Gastroesophageal sphincter (tissue), 4 donors: ENCODE results near the gene GOSR2. TPM values are rescaled to one million over a fixed set of nuclear protein-coding genes. Genes with fewer than 3 reads are reported as not detected.
A peak's percentile ranks its signal among the peaks of the same experiment; 100 is the strongest.

Source experiments
- ATAC-seq: fragments of 150-250 bp; one replicate; pipeline ENCODE4 v1.9.1; 2016; ENCODE audit warnings: mild to moderate bottlenecking, moderate library complexity
- H3K27ac ChIP-seq, 4 donors: fragments of 200-600 bp; sonication (generic) in 3 of 4; 1 replicate in 3 of 4; 2 replicates in 1 of 4; pipeline ENCODE4 v1.5.1; 2016 to 2019
- H3K27me3 ChIP-seq: fragments of 200-600 bp; sonication (generic); one replicate; pipeline ENCODE4 v1.5.1; 2019
- H3K36me3 ChIP-seq, 2 donors: fragments of 200-600 bp; sonication (generic); one replicate each; pipeline ENCODE4 v1.5.1; 2019; ENCODE audit warnings: control low read depth in 1 of 2
- H3K4me1 ChIP-seq, 3 donors: fragments of 200-600 bp; sonication (generic); 1 replicate in 2 of 3; 2 replicates in 1 of 3; pipeline ENCODE4 v1.5.1; 2016 to 2019; ENCODE audit warnings: control low read depth in 2 of 3
- H3K4me3 ChIP-seq, 2 donors: fragments of 200-600 bp; sonication (generic); one replicate each; pipeline ENCODE4 v1.5.1; 2019; ENCODE audit warnings: mild to moderate bottlenecking in 1 of 2, moderate library complexity in 1 of 2
- H3K9me3 ChIP-seq, 3 donors: fragments of 200-600 bp; sonication (generic); one replicate each; pipeline ENCODE4 v1.5.1; 2017 to 2019; ENCODE audit warnings: control low read depth in 2 of 3
- CTCF ChIP-seq, 4 experiments: fragments of 200-600 bp in 2 of 4; fragments of 450-650 bp in 2 of 4; sonication (generic) in 1 of 4; IDR thresholded peaks; one replicate each; pipeline ENCODE4 v1.5.1; 2017 to 2019; ENCODE audit warnings: antibody characterized with exemption in 4 of 4, mild to moderate bottlenecking in 2 of 4, moderate library complexity in 2 of 4
- EP300 ChIP-seq: sonication (generic); formaldehyde crosslinking; IDR thresholded peaks from one replicate; pipeline ENCODE4 v1.6.1; 2017; ENCODE audit warnings: antibody characterized with exemption, mild to moderate bottlenecking
- POLR2A ChIP-seq, 2 donors: fragments of 450-650 bp; IDR thresholded peaks; one replicate each; pipeline ENCODE4 v1.6.1; 2017; ENCODE audit warnings: antibody characterized with exemption in 2 of 2, mild to moderate bottlenecking in 2 of 2, moderate library complexity in 1 of 2
- POLR2AphosphoS5 ChIP-seq: sonication (generic); formaldehyde crosslinking; IDR thresholded peaks from one replicate; pipeline ENCODE4 v1.6.1; 2017; ENCODE audit warnings: antibody characterized with exemption
- WGBS, 2 donors: methylation state at CpG; one replicate each; pipeline ENCODE4 v1.1.5; 2018; ENCODE audit warnings: low coverage in 1 of 2; 5-methylcytosine and 5-hydroxymethylcytosine counted together
- total RNA-seq, 4 donors: library from RNA; depleted of rRNA; stranded (reverse); fragments of >200 nt; gene quantifications; one replicate each; pipeline ENCODE4 v1.1.0, GENCODE V29; 2016

Gene GOSR2
- total RNA-seq, result 10 to 100 TPM; 37.8 to 53.1 (median 45.5) TPM

DNA sequence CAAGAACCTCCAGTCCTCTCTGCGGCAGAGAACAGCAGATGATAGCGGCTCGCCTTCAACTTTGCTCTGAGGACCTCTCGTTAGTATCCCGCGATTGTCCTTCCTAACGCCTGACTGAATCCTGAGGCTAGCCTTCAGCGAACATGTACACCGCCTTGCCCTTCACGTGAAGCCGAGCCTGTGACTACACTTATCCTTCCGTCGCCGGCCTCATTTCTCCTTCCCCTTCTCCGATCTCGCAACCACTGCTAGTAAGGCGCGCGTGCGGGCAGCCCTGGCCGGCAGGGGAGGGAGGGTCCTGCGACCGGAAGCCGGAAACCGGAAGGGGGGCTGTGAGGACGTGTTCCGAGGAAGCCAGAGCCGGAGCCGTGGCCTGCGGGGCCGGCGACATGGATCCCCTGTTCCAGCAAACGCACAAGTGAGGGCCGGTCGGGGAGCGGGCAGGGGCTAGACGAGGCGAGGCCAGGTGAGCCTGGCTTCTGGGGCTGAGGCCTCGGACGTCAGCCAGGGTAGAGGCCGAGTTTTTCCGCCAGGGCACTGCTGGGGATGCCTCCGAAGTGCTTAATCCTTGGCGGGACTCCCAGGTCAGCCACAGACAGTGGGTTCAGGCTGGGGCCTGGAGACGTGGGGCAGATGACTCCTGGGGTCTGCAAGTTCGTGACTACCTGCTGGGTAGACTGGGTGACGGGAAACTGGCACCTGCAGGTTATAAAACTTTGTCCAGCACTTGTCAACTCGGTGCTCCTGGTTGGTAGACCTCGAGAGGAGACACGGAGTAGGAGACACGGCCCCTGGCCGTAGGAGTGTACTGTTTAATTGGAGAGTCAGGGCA, at the start of gene GOSR2:
GOSR2 (plus strand) TSS at position 357 of the 832 bp plus-strand sequence; CDS start at position 390, 33 bp downstream.
- 0% methylated on average over 4 to 8 of the region's 52 CpGs for WGBS, 2 donors
- Histone ChIP-seq H3K4me1 (peaks cover 3 to 47% (median 4%) of the 10 kb centered on the region in 3 donors), H3K36me3 (no peaks in the 10 kb centered on the region), H3K27me3 (no peaks in the 10 kb centered on the region), H3K4me3 (peak within 1 kb of the TSS; percentile 52 to 72), H3K27ac (peak within 1 kb of the TSS; percentile 75 to 91 (median 88)), H3K9me3 (no peaks in the 10 kb centered on the region)
- peak; percentile 97 for ATAC-seq
- TF ChIP-seq CTCF (IDR thresholded peaks at IDR 0.05) (peak in 2 of 4 experiments; percentile 16 to 20), POLR2A (IDR thresholded peaks at IDR 0.05) (peak; percentile 78 to 79), EP300 (no peak), POLR2AphosphoS5 (peak; percentile 81)

DNA sequence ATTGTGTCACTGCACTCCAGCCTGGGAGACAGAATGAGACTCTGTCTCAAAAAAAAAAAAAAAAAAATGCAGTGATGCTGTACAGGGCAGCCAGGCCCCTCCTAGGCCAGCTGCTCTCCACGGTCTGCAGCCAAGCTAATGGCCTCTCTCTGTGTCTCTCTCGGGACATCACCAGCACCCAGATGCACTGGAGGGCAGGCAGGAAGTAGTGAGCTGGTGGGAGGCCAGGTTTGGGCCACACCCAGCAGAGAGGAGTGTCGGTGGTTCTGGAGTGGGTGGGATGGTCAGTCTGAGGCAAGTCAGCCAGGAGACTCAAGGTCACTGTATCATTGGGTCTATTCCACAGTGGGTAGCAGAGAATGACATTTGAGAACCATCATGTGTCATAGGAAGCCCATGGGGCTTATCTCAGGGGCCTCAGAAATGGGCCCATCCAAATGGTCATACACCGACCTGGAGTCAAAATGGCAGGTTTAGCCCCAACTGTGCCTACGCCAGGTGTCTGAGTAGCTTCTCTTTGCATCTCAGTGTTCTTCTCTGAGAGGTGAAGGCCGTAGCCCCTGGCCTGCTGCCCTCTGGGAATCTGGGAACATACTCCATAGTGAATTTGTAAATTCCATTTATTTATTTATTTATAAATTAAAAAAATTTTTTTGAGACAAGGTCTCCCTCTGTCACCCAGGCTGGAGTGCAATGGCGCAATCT, 48.9 kb upstream of the GOSR2 start:
- TF ChIP-seq POLR2AphosphoS5 (no peak), EP300 (no peak), POLR2A (IDR thresholded peaks at IDR 0.05) (no peak), CTCF (IDR thresholded peaks at IDR 0.05) (no peak)
- WGBS, 2 donors, result 65 to 78% methylated on average over 2 to 5 of the region's 7 CpGs
- H3K4me1 ChIP-seq, result no peaks in the 10 kb centered on the region
- no peaks in the 10 kb centered on the region for H3K9me3 ChIP-seq
- H3K27ac ChIP-seq, result no peak overlapping the region
- ATAC-seq, result no peak
- H3K27me3 ChIP-seq, result peaks cover 9% of the 10 kb centered on the region
- no peaks in the 10 kb centered on the region for H3K36me3 ChIP-seq
- H3K4me3 ChIP-seq, result no peak overlapping the region

DNA sequence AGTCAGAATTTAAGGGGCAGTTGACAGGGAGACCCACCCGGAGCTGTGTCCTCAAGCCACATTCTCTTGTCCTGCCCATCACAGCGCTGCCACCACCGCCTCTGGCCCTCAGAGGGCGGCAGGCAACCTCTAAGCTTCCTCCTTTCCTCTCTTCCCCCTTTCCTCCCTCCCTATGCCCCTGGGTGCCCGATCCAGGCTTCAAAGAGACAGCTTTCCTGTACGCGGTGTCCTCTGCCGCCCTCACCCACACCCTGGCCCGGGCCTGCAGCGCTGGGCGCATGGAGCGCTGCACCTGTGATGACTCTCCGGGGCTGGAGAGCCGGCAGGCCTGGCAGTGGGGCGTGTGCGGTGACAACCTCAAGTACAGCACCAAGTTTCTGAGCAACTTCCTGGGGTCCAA, 48.1 kb upstream of the GOSR2 start:
- no peaks in the 10 kb centered on the region for H3K4me1 ChIP-seq
- H3K9me3 ChIP-seq, result no peaks in the 10 kb centered on the region
- TF ChIP-seq POLR2AphosphoS5 (no peak), EP300 (no peak)
- peaks cover 9% of the 10 kb centered on the region for H3K27me3 ChIP-seq
- H3K4me3 ChIP-seq, result no peak overlapping the region
- H3K36me3 ChIP-seq, result no peaks in the 10 kb centered on the region
- no peak for ATAC-seq
- 89% methylated on average over 4 of the region's 16 CpGs; no CpG with 5 or more reads in 1 of the 2 donors for WGBS, 2 donors
- H3K27ac ChIP-seq, result no peak overlapping the region

GRCh38 chr17:46875849-46876352, 47.1 kb upstream of the GOSR2 start:
- no peak overlapping the region for H3K27ac ChIP-seq
- H3K27me3 ChIP-seq, result peaks cover 8% of the 10 kb centered on the region
- no peaks in the 10 kb centered on the region for H3K9me3 ChIP-seq
- TF ChIP-seq CTCF (IDR thresholded peaks at IDR 0.05) (no peak), POLR2AphosphoS5 (no peak), EP300 (no peak), POLR2A (IDR thresholded peaks at IDR 0.05) (no peak)
- H3K4me3 ChIP-seq, result no peak overlapping the region
- H3K4me1 ChIP-seq, result no peaks in the 10 kb centered on the region
- no peak for ATAC-seq
- H3K36me3 ChIP-seq, result no peaks in the 10 kb centered on the region
- 100% methylated on average over 1 of the region's 13 CpGs; no CpG with 5 or more reads in 1 of the 2 donors for whole genome bisulfite sequencing, 2 donors

- Histone ChIP-seq H3K4me1 (no peaks in the 10 kb centered on the region), H3K27ac (no peak overlapping the region), H3K36me3 (no peaks in the 10 kb centered on the region), H3K4me3 (no peak overlapping the region), H3K9me3 (no peaks in the 10 kb centered on the region), H3K27me3 (peaks cover 5% of the 10 kb centered on the region)
- 67% methylated on average over 2 of the region's 12 CpGs; no CpG with 5 or more reads in 1 of the 2 donors for WGBS, 2 donors
- TF ChIP-seq EP300, result no peak
- no peak for TF ChIP-seq CTCF (IDR thresholded peaks at IDR 0.05)
- TF ChIP-seq POLR2A (IDR thresholded peaks at IDR 0.05), result no peak
- no peak for ATAC-seq
Measured at GRCh38 chr17:46876353-46876887, 46.5 kb upstream of the GOSR2 start.
